Astrocyte of the cerebellum (primary cell): ENCODE data around the gene CATSPER1.

ENCODE experiments used
- DNase-seq: peaks from one replicate; pipeline ENCODE4 v3.0.0-alpha.2; 2011; ENCODE audit warnings: low read depth
- H3K4me3 ChIP-seq: 2 replicates; pipeline ENCODE4 v1.5.1; 2011; ENCODE audit warnings: mild to moderate bottlenecking, low read depth, low read length, moderate library complexity
- CTCF ChIP-seq: IDR thresholded peaks from 2 replicates; pipeline ENCODE4 v1.5.1; 2012; ENCODE audit warnings: low read length, low read depth, moderate library complexity, mild to moderate bottlenecking; ENCODE audit errors: missing control alignments
- in situ Hi-C: cut with HindIII; loops from 2 replicates; pipeline ENCODE4 v1.10.0; 2017; ENCODE audit warnings: low sequenced_read_pairs

CATSPER1 gene

GRCh38 chr11:66055021-66055420 is 28.7 kb upstream of the CATSPER1 start:
- no peak for TF ChIP-seq CTCF
- no peak overlapping the region for H3K4me3 ChIP-seq
- in situ Hi-C loops, result no loop called here
- no peak for DNase-seq

- no peak for DNase-seq
- in situ Hi-C loops, result no loop called here
- peak overlapping the region; percentile 94 for H3K4me3 ChIP-seq
- TF ChIP-seq CTCF, result no peak
Measured at GRCh38 chr11:66052664-66052982, 26.3 kb upstream of the CATSPER1 start.

DNA sequence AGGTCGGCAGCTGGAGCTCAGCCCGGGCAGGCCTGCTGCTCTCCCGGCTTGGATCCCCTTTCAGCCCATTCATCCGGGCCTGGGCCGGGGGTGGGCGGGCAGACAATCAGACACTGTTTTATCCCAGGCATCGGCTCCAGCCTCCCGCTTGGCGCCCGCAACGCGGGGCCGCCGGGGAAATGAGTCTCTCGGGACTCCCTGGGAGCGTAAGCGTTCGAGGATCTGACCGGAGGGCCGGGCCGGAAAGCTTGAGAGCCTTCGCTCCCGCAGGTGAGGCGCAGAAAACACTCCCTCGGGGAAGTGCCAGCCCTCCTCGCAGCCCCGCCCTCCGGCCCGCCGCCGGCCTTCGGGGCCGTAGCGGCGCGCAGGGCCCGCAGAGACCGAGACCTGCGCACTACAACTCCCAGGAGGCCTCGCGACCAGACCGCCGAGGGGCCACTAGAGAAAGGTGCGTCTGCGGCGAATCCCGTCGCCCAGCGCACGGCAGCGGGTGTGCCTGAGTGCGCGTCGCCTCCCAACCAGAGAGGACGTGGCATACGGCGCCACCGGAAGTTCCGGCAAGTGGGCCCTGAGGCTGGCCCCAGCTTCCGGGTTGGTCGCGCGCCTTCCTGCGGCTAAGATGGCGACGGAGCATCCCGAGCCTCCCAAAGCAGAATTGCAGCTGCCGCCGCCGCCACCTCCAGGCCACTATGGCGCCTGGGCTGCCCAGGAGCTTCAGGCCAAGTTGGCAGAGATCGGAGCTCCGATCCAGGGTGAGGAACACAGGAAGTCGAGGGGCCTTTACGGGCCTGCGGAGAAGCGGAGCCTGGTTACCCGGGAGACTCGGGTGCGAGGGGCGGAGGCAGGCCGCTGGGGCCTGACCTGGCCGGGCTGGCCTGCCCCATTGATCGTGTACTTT is 25.7 kb upstream of the CATSPER1 start, which contains the start of gene SF3B2:
SF3B2 (plus strand) TSS at position 599 of the 898 bp plus-strand sequence; CDS start at position 620, 21 bp downstream.
- peak within 1 kb of the TSS; percentile 94 for H3K4me3 ChIP-seq
- peak; percentile 95 for DNase-seq
- TF ChIP-seq CTCF, result no peak
- in situ Hi-C loops, result no loop called here

DNA sequence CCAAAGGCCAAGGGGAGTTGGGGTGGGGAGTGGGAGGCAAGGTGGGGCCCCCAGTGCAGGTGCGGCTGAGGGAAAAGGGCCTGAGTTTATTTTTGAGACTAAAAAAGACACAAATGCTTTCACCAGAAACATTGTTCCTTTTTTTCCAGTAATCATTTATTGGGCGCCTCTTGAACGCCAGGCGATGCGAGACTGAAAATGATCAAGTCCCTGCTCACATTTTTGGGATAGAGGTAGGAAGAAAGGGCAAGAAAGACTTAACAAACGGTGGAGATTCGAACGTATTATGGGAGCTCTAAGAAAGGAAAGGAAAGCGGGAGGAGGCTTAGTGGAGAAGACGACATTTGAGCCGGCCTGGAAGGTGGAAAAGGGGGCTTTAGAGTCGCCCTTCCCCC is 25.1 kb upstream of the CATSPER1 start:
- DNase-seq, result no peak
- in situ Hi-C loops, result no loop called here
- TF ChIP-seq CTCF, result no peak
- H3K4me3 ChIP-seq, result peak overlapping the region; percentile 94

DNA sequence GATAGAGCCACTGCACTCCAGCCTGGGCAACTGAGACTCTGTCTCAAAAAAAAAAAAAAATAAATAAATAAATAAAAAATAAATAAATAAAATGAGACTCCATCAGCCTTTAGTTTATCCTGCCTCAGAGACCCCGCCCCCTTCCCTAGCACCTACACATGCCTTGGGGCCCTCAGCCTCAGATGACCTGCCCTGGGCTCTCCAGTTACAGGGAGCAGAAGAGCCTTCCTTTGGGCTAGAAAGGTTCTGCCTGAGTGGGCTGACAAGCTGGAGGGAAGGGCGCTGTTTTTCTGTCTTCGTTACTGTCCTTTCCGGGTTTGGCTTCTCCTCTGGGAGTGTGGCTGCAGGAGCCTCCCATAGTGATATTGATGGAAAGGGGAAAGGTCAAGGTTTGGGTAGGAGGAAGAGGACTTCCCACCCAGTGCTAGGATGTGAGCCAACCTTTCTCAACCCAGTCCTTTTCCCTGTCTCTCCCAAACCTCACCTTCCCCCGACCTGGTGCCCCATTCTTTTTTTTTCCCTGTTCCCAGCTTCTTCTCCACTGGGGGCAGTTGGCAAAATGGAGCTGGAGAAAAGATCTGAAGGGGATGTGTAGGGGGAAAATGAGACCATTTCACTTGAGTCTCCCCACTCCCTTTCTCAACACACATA is 24.4 kb upstream of the CATSPER1 start:
- in situ Hi-C loops, result no loop called here
- H3K4me3 ChIP-seq, result no peak overlapping the region
- TF ChIP-seq CTCF, result no peak
- no peak for DNase-seq

GRCh38 chr11:66048547-66049323 is 22.5 kb upstream of the CATSPER1 start, which contains the start of gene GAL3ST3:
Gene GAL3ST3 (minus strand): TSS chr11:66049161. CDS start chr11:66045415, 3,746 bp downstream.
- H3K4me3 ChIP-seq, result peak within 1 kb of the TSS; percentile 24
- no peak for DNase-seq
- TF ChIP-seq CTCF, result no peak
- in situ Hi-C loops, result no loop called here
